HK-2 (cell line): ENCODE data around the gene TTC23.

ENCODE experiments used
- DNase-seq: peaks from one replicate; pipeline ENCODE4 v3.0.0-alpha.2; 2018; ENCODE audit not compliant: unreplicated experiment

The TTC23 gene

GRCh38 chr15:99137877-99138276, 111.5 kb downstream of the TTC23 start:
- no peak for DNase-seq

DNA sequence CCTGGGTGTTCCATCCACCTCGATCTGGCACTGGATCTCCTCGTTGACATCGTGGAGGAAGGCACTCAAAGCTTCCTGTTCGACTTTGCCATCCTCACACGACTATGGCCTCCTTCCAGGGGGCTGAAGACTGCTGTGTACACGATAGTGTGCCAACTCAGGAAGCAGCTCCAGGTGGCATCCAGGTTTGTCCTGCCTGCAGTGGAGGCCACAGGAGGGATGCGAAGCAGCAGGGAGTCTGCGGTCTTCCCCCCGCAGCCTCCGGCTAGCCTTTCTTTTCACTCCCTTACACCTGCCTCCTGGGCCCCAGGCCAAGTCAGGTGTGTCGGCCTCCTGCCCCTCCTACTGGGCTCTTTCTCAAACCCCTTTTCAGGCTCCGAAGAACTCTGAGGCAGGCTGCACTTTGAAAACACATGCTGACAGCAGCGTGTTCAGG, 112.3 kb downstream of the TTC23 start:
- DNase-seq = no peak

- DNase-seq = no peak
These were observed 114.2 kb downstream of the TTC23 start for GRCh38 chr15:99135194-99135593.

DNA sequence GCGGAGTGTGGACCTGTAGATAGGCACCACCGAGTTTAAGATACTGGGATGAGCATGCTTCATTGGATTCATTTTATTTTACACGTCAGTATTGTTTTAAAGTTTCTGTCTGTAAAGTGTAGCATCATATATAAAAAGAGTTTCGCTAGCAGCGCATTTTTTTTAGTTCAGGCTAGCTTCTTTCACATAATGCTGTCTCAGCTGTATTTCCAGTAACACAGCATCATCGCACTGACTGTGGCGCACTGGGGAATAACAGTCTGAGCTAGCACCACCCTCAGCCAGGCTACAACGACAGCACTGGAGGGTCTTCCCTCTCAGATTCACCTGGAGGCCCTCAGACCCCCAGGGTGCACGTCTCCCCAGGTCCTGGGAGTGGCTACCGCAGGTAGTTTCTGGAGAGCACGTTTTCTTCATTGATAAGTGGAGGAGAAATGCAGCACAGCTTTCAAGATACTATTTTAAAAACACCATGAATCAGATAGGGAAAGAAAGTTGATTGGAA, 115.0 kb downstream of the TTC23 start:
- no peak for DNase-seq

GRCh38 chr15:99132634-99133287, 116.6 kb downstream of the TTC23 start:
- no peak for DNase-seq

DNA sequence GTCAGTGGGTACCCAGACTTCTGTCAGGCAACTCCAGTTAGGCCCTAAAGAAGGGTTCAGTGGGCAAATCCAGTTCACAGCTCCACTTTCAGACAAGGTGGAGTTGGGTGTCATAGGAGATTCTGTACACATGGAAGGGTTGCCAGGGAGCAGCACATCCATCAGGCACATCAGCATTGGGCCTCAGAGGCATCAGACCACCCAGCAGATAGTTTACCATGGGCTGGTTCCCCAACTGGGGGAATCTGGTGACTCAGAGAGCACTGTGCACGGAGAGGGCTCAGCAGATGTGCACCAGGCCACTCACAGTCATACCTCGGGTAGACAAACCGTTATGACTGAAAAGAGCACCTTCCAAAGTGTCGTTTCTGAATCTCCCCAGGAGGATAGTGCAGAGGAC, 117.3 kb downstream of the TTC23 start:
- DNase-seq = no peak

GRCh38 chr15:99131441-99132023, 117.8 kb downstream of the TTC23 start:
- no peak for DNase-seq

DNA sequence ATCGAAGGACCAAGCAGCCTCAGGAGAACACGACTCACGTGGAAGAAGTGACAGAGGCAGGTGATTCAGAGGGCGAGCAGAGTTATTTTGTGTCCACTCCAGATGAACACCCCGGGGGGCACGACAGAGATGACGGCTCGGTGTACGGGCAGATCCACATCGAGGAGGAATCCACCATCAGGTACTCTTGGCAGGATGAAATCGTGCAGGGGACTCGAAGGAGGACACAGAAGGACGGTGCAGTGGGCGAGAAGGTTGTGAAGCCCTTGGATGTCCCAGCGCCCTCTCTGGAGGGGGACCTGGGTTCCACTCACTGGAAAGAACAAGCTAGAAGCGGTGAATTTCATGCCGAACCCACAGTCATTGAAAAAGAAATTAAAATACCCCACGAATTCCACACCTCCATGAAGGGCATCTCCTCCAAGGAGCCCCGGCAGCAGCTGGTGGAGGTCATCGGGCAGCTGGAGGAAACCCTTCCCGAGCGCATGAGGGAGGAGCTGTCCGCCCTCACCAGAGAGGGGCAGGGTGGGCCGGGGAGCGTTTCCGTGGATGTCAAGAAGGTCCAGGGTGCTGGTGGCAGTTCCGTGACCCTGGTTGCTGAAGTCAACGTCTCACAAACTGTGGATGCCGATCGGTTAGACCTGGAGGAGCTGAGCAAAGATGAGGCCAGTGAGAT, 118.5 kb downstream of the TTC23 start:
- DNase-seq = no peak

DNA sequence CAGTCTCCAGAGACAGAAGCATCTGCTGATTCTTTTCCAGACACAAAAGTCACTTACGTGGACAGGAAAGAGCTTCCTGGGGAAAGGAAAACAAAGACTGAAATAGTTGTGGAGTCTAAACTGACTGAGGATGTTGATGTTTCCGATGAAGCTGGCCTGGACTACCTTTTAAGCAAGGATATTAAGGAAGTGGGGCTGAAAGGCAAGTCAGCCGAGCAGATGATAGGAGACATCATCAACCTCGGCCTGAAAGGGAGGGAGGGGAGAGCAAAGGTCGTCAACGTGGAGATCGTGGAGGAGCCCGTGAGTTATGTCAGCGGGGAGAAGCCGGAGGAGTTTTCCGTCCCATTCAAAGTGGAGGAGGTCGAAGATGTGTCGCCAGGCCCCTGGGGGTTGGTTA, 119.1 kb downstream of the TTC23 start:
- DNase-seq = no peak

DNA sequence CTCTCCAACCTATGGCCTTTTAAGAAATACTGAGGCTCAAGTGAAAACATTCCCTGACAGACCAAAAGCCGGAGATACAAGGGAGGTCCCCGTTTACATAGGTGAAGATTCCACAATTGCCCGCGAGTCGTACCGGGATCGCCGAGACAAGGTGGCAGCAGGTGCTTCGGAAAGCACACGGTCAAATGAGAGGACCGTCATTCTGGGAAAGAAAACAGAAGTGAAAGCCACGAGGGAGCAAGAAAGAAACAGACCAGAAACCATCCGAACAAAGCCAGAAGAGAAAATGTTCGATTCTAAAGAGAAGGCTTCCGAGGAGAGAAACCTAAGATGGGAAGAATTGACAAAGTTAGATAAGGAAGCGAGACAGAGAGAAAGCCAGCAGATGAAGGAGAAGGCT, 119.7 kb downstream of the TTC23 start:
- DNase-seq = no peak

DNA sequence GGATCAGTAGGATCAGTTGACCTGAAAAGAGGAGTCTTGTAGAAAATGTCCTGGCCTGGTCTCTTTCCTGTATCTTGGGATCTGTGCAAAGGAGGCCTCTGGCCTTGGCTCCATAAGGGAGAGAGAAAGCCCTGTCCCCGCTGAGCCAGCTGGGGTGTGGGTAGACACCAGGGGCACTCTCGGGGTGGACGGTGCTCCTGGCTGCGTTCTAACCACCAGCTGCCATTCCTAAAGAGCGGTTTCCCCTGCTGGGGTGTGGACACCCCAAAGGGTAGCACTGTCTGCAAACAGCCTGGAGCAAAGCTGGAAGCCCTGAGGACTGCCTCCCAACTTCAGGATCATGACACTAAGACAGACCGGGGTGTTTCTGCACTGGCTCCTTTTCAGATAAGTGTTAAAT, 121.0 kb downstream of the TTC23 start:
- no peak for DNase-seq

- no peak for DNase-seq
These were observed 121.6 kb downstream of the TTC23 start for GRCh38 chr15:99127773-99128172.

DNA sequence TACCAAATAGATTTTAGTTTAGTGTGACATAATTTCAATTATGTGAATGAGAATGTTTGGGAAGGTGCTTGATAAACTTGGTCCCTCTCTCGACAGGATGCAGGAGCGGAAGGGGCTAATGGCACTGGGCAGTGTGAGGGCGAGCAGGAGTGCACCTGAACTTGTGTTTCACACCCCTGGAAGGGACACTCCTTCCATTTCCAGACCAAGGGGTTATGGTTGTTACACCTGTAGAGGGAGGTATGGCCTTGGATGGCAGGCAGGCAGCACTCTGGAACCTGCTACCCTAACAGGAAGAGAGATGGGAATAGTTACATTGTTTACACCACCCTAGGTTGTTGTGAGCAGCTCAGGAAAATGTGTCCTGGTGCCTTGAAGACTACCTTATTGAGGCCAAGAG, 122.5 kb downstream of the TTC23 start:
- no peak for DNase-seq

GRCh38 chr15:99126131-99126588, 123.2 kb downstream of the TTC23 start:
- no peak for DNase-seq

DNA sequence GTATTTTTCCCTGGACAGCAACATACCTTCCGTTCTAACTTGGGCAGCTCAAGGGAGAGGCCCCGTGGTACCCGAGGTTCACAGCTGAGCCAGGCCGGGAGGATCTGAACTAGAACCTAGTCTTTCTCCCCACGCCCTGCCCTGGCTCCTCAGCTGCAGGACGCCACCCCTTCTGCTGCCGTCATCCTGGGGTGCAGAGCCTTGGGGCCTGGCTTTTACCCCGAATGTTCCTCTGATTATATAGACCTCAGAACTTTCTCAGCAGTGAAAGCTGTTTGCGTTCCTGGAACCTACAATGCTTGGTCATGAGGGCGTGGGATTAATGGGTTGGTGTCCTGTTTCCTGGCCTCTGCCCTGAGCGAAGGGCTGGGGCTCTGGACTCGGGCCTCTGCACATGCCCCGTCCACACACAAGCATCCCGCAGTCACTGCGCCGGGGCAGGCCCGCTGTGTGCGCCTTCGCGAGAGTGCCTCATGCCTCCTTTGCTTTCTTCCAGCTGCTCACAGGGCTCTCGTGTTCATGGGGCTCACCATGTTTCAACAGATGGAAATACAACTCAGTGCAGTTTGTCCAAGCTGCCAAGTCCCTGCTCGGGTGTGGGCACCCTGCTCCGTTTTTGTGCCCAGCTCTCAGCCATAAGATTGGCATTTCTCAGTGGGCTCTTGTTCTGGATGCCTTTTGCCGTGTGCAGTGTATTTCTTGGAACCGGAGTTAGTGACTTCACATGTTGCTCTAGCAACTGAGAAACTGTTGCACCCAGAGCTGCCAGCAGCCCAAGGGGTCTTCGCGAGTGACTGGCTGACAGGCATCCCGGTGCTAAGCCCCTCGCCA, 124.1 kb downstream of the TTC23 start:
- DNase-seq = no peak

- DNase-seq = no peak
These were observed 124.7 kb downstream of the TTC23 start for GRCh38 chr15:99124641-99125040.

GRCh38 chr15:99123713-99124451, 125.5 kb downstream of the TTC23 start:
- peak; percentile 89 for DNase-seq

DNA sequence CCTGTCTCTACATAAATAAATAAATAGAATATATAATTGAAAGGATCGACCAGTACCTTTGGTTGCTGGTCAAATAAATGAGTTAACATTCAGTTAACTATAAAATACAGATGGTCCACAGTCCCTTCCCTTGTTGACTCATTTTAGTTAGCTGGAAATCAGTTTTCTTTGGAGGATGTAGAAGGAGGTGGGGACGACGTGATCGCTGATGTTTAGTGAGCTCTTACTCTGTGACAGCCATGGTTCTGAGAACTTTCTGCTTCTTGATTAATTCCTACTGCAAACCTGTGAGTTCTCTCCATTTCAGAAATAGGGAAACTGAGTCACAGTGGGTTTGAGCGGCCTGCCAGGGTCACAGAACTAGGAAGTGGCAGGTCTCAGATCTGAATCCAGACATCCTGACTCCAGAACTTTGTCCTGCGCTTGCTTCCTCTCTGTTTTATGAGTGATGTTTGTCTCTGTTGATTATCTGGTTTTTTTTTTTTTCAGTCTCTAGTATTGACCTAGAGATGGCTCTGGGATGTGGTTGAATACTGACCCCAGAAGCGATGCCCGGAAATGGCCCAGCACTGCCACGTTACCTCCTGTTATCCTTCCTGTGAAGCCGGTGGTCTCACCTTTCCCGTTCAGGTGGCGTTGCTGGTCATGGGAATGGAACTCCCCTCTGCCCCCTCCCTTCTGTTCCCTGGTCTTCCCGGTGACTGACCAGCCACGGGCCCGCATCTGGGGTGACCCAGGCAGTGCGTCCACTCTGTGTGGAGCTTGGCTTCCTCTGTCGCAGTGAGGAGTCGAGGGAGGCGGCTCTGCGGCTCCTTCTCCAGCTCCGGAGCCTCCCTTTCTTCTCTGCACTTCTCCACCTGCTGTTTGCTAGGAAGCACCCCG, 126.3 kb downstream of the TTC23 start:
- no peak for DNase-seq

GRCh38 chr15:99121691-99122410, 127.5 kb downstream of the TTC23 start:
- DNase-seq = no peak

GRCh38 chr15:99121207-99121606, 128.2 kb downstream of the TTC23 start:
- DNase-seq = no peak
